ENCODE results near the gene AIMP1.

DNA sequence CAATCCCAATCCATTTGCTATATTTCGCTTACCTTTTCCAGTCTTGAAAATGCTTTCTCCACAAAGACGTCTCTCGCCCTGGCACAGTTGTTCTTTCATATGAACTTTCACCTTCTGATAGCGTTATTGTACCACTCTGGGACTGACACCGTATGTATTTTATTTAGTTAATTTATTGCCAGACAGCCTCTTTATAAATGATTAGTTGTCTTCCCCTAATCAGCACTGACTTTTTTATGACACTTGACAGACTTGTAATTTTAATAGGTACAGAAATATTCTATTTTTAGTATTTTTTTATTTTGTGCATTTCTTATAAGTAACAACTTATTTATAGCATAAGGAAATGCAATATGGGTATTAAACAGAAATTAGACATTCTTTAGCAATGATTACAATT, 52.3 kb downstream of the AIMP1 start, which contains the start of gene GIMD1:
- TF ChIP-seq POLR2A (IDR thresholded peaks at IDR 0.05): no peak
- TF ChIP-seq, protein P1, sequence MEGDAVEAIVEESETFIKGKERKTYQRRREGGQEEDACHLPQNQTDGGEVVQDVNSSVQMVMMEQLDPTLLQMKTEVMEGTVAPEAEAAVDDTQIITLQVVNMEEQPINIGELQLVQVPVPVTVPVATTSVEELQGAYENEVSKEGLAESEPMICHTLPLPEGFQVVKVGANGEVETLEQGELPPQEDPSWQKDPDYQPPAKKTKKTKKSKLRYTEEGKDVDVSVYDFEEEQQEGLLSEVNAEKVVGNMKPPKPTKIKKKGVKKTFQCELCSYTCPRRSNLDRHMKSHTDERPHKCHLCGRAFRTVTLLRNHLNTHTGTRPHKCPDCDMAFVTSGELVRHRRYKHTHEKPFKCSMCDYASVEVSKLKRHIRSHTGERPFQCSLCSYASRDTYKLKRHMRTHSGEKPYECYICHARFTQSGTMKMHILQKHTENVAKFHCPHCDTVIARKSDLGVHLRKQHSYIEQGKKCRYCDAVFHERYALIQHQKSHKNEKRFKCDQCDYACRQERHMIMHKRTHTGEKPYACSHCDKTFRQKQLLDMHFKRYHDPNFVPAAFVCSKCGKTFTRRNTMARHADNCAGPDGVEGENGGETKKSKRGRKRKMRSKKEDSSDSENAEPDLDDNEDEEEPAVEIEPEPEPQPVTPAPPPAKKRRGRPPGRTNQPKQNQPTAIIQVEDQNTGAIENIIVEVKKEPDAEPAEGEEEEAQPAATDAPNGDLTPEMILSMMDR (IDR thresholded peaks at IDR 0.05): no peak

Data from ovary (tissue), 3 donors.